UCSD-AML1 (cell line): ENCODE measurements around the gene PCDHB1.
A peak's percentile ranks its signal among the peaks of the same experiment; 100 is the strongest.
"Not testable (repeated sequence)": the region's sequence is repeated elsewhere in the genome, so short reads cannot be mapped to it uniquely, and the experiment has no call there.

ENCODE experiments used
- DNase-seq: peaks from one replicate; lab custom pipeline; 2025; ENCODE audit not compliant: unreplicated experiment; lab: John Stamatoyannopoulos, UW

PCDHB1 gene

GRCh38 chr5:141082228-141082627, 31.1 kb downstream of the PCDHB1 start:
- DNase-seq, result no peak

GRCh38 chr5:141084487-141084989, 33.4 kb downstream of the PCDHB1 start:
- DNase-seq, result peak; percentile 8

DNA sequence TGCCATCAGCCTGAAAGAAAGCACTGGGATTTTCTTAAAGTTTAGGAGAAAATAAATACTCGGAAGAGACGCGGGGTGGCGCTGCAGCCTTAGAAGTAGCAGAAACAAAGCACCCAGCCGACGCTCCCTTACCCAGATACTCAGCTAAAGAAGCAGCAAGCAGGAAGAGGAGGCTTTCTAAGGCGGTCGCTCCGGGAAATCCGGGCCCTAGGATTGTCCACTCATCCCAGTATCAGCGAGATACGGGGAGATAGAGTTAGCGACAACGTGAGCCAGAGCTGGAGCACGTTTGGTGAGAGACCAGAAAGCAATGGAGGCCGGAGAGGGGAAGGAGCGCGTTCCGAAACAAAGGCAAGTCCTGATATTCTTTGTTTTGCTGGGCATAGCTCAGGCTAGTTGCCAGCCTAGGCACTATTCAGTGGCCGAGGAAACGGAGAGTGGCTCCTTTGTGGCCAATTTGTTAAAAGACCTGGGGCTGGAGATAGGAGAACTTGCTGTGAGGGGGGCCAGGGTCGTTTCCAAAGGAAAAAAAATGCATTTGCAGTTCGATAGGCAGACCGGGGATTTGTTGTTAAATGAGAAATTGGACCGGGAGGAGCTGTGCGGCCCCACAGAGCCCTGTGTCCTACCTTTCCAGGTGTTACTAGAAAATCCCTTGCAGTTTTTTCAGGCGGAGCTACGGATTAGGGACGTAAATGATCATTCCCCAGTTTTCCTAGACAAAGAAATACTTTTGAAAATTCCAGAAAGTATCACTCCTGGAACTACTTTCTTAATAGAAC, 43.5 kb downstream of the PCDHB1 start, which contains the start of gene PCDHB2:
Gene PCDHB2, plus strand, starts transcription at position 135 of the 782 bp plus-strand sequence. Its CDS starts 176 bp downstream, at position 311.
- peak; percentile 25 for DNase-seq

GRCh38 chr5:141095263-141095641, 44.1 kb downstream of the PCDHB1 start:
- no peak for DNase-seq

DNA sequence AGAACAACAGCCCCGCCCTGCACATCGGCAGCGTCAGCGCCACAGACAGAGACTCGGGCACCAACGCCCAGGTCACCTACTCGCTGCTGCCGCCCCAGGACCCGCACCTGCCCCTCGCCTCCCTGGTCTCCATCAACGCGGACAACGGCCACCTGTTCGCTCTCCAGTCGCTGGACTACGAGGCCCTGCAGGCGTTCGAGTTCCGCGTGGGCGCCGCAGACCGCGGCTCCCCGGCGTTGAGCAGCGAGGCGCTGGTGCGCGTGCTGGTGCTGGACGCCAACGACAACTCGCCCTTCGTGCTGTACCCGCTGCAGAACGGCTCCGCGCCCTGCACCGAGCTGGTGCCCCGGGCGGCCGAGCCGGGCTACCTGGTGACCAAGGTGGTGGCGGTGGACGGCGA, 45.0 kb downstream of the PCDHB1 start:
- DNase-seq, result not testable (repeated sequence)

GRCh38 chr5:141096586-141096985, 45.4 kb downstream of the PCDHB1 start:
- not testable (repeated sequence) for DNase-seq

DNA sequence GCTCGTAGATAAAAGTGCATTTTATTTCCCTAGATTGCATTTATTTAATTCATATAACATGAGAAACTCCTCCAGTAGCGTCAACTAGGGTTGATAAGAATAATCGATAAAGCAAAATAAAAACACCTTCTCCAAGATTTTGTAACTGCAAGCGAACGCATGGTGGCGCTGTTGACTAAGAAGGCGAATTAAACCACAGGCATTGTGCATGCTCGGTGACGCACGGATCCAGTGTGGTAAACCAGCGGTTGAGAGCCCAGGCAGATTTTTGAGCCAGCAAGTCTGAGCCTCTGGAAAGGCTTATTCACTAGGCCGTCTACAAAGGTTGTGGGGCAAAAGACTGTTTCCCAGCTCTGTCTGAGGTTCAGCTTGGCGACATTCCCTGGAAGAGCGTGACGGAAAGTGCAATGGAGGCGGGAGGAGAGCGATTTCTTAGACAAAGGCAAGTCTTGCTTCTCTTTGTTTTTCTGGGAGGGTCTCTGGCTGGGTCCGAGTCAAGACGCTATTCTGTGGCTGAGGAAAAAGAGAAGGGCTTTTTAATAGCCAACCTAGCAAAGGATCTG, 49.1 kb downstream of the PCDHB1 start, which contains the start of gene PCDHB3:
Gene PCDHB3, plus strand, starts transcription at position 231 of the 563 bp plus-strand sequence. Its CDS starts 177 bp downstream, at position 408.
- peak; percentile 8 for DNase-seq

GRCh38 chr5:141101059-141101458, 49.9 kb downstream of the PCDHB1 start:
- no peak for DNase-seq

GRCh38 chr5:141102070-141102469, 50.9 kb downstream of the PCDHB1 start:
- not testable (repeated sequence) for DNase-seq

DNA sequence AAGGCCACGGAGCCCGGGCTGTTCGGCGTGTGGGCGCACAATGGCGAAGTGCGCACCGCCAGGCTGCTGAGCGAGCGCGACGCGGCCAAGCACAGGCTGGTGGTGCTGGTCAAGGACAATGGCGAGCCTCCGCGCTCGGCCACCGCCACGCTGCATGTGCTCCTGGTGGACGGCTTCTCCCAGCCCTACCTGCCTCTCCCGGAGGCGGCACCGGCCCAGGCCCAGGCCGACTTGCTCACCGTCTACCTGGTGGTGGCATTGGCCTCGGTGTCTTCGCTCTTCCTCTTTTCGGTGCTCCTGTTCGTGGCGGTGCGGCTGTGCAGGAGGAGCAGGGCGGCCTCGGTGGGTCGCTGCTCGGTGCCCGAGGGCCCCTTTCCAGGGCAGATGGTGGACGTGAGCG, 51.3 kb downstream of the PCDHB1 start:
- not testable (repeated sequence) for DNase-seq

- no peak for DNase-seq
Measured at GRCh38 chr5:141105350-141105749, 54.2 kb downstream of the PCDHB1 start.
